Nephron (organoid): ENCODE measurements around the gene POLE.

Experiments
- H3K27ac Mint-ChIP-seq, 3 experiments: 2 replicates each; pipeline ENCODE4 v1.8.0; 2020; ENCODE audit warnings: mixed read lengths in 3 of 3, mild to moderate bottlenecking in 2 of 3, moderate library complexity in 1 of 3
- H3K27me3 Mint-ChIP-seq: 2 replicates; pipeline ENCODE4 v1.8.0; 2021; ENCODE audit warnings: low read depth, mild to moderate bottlenecking, moderate library complexity, mixed read lengths
- H3K36me3 Mint-ChIP-seq: 2 replicates; pipeline ENCODE4 v1.8.0; 2020; ENCODE audit warnings: low read depth, mixed read lengths
- H3K4me1 Mint-ChIP-seq: 2 replicates; pipeline ENCODE4 v1.8.0; 2020; ENCODE audit warnings: mixed read lengths
- H3K4me3 Mint-ChIP-seq, 3 experiments: 2 replicates each; pipeline ENCODE4 v1.8.0; 2020; ENCODE audit warnings: mild to moderate bottlenecking in 3 of 3, mixed read lengths in 3 of 3, moderate library complexity in 2 of 3
- H3K9me3 Mint-ChIP-seq: 2 replicates; pipeline ENCODE4 v1.8.0; 2020; ENCODE audit warnings: mixed read lengths
- CTCF ChIP-seq, 3 experiments: fragments of 200-600 bp; sonication (generic); IDR thresholded peaks; one replicate each; pipeline ENCODE4 v1.5.0; 2021; ENCODE audit warnings: antibody characterized with exemption in 3 of 3; ENCODE audit not compliant: unreplicated experiment in 3 of 3

POLE gene

GRCh38 chr12:132621657-132622435 lies 65.3 kb downstream of the POLE start:
- H3K27me3 Mint-ChIP-seq, result peaks cover 31% of the 10 kb centered on the region
- H3K36me3 Mint-ChIP-seq, result peaks cover 22% of the 10 kb centered on the region
- no peaks in the 10 kb centered on the region for H3K9me3 Mint-ChIP-seq
- no peak for TF ChIP-seq CTCF (IDR thresholded peaks at IDR 0.05; ENCODE audit: unreplicated experiment in 3 of 3)
- peak overlapping the region; percentile 94 to 97 (median 96) for H3K27ac Mint-ChIP-seq
- peaks cover 33% of the 10 kb centered on the region for H3K4me1 Mint-ChIP-seq
- H3K4me3 Mint-ChIP-seq, result peak overlapping the region; percentile 62 to 71 (median 71)

GRCh38 chr12:132620899-132621656 lies 66.1 kb downstream of the POLE start:
- H3K4me1 Mint-ChIP-seq, result peaks cover 33% of the 10 kb centered on the region
- peak overlapping the region in 1 of 3 experiments; percentile 23 for H3K4me3 Mint-ChIP-seq
- H3K36me3 Mint-ChIP-seq, result peaks cover 17% of the 10 kb centered on the region
- TF ChIP-seq CTCF (IDR thresholded peaks at IDR 0.05; ENCODE audit: unreplicated experiment in 3 of 3), result no peak
- H3K27ac Mint-ChIP-seq, result peak overlapping the region in 1 of 3 experiments; percentile 41
- H3K9me3 Mint-ChIP-seq, result no peaks in the 10 kb centered on the region
- peaks cover 38% of the 10 kb centered on the region for H3K27me3 Mint-ChIP-seq

GRCh38 chr12:132620113-132620898 lies 66.8 kb downstream of the POLE start:
- Mint-ChIP-seq H3K4me1 (peaks cover 31% of the 10 kb centered on the region), H3K36me3 (peaks cover 15% of the 10 kb centered on the region), H3K27me3 (peaks cover 46% of the 10 kb centered on the region), H3K27ac (no peak overlapping the region), H3K9me3 (peaks cover 5% of the 10 kb centered on the region), H3K4me3 (no peak overlapping the region)
- TF ChIP-seq CTCF (IDR thresholded peaks at IDR 0.05; ENCODE audit: unreplicated experiment in 3 of 3), result no peak

- Mint-ChIP-seq H3K9me3 (peaks cover 8% of the 10 kb centered on the region), H3K36me3 (peaks cover 15% of the 10 kb centered on the region)
- no peak for TF ChIP-seq CTCF (IDR thresholded peaks at IDR 0.05; ENCODE audit: unreplicated experiment in 3 of 3)
Observed at GRCh38 chr12:132619386-132620112, 67.6 kb downstream of the POLE start.

DNA sequence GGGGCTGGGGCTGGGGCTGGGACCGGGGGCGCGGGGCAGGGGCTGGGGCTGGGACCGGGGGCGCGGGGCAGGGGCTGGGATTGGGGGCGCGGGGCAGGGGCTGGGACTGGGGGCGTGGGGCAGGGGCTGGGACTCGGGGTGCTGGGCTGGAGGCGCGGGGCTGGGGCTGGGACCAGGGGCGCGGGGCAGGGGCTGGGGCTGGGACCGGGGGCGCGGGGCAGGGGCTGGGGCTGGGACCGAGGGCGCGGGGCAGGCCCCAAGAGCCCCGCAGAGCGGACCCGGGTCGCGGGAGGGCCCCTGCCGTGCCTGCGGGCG lies 68.1 kb downstream of the POLE start:
- Mint-ChIP-seq H3K4me3 (no peak overlapping the region), H3K27ac (no peak overlapping the region), H3K36me3 (peaks cover 15% of the 10 kb centered on the region), H3K27me3 (peaks cover 54% of the 10 kb centered on the region), H3K4me1 (peaks cover 32% of the 10 kb centered on the region), H3K9me3 (peaks cover 8% of the 10 kb centered on the region)
- no peak for TF ChIP-seq CTCF (IDR thresholded peaks at IDR 0.05; ENCODE audit: unreplicated experiment in 3 of 3)

More at GRCh38 chr12:132619386-132620112, 67.6 kb downstream of the POLE start:
- Mint-ChIP-seq H3K27me3 (peaks cover 54% of the 10 kb centered on the region), H3K4me1 (peaks cover 32% of the 10 kb centered on the region), H3K27ac (no peak overlapping the region), H3K4me3 (no peak overlapping the region)
